ENCODE measurements around the gene ELAVL2. TPM values are rescaled to one million over a fixed set of nuclear protein-coding genes. Genes with fewer than 3 reads are reported as not detected.

ELAVL2 gene
- total RNA-seq, 1 experiment from 2014 or later, result 0.18 TPM

GRCh38 chr9:23740531-23740930, 85.5 kb downstream of the ELAVL2 start:
- intact Hi-C loops (cut with micrococcal nuclease; ENCODE audit: unreplicated experiment), result no loop called here
- no peaks in the 10 kb centered on the region for H3K9me3 Mint-ChIP-seq (ENCODE audit: unreplicated experiment)

GRCh38 chr9:23739753-23740152, 86.3 kb downstream of the ELAVL2 start:
- BruUV-seq (replicated peaks), result no TSS peak

More at GRCh38 chr9:23740531-23740930, 85.5 kb downstream of the ELAVL2 start:
- H3K36me3 Mint-ChIP-seq (ENCODE audit: insufficient read depth, unreplicated experiment), result no peaks in the 10 kb centered on the region
- Histone ChIP-seq H3K4me1 (no peaks in the 10 kb centered on the region), H3K27me3 (replicated peaks; ENCODE audit: control insufficient read depth, insufficient read depth, low read length) (no peaks in the 10 kb centered on the region), H3K9me3 (no peaks in the 10 kb centered on the region), H3K4me3 (ENCODE audit: low read depth, low read length) (no peak overlapping the region), H3K36me3 (ENCODE audit: control insufficient read depth, insufficient read depth, low read length) (no peaks in the 10 kb centered on the region)
- no TSS peak for BruUV-seq (replicated peaks)
- POLR2A ChIA-PET, result no interaction called here
- no peak overlapping the region for H3K27ac Mint-ChIP-seq (ENCODE audit: unreplicated experiment)
- CTCF ChIA-PET, result no interaction called here
- H3K4me1 Mint-ChIP-seq (ENCODE audit: low read depth, unreplicated experiment), result no peaks in the 10 kb centered on the region
- TF ChIP-seq CTCF (IDR thresholded peaks at IDR 0.05; ENCODE audit: insufficient read depth in 1 of 2, low read depth in 1 of 2, low read length in 1 of 2, severe bottlenecking in 1 of 2, unreplicated experiment in 1 of 2), result no peak
- no peaks in the 10 kb centered on the region for H3K27me3 Mint-ChIP-seq (ENCODE audit: insufficient read depth, unreplicated experiment)
- H3K4me3 Mint-ChIP-seq (ENCODE audit: unreplicated experiment), result no peak overlapping the region
- no peak for DNase-seq

GRCh38 chr9:23736293-23736692, 89.7 kb downstream of the ELAVL2 start:
- Mint-ChIP-seq H3K4me1 (ENCODE audit: low read depth, unreplicated experiment) (no peaks in the 10 kb centered on the region), H3K9me3 (ENCODE audit: unreplicated experiment) (no peaks in the 10 kb centered on the region), H3K27me3 (ENCODE audit: insufficient read depth, unreplicated experiment) (no peaks in the 10 kb centered on the region), H3K27ac (ENCODE audit: unreplicated experiment) (no peak overlapping the region), H3K36me3 (ENCODE audit: insufficient read depth, unreplicated experiment) (no peaks in the 10 kb centered on the region), H3K4me3 (ENCODE audit: unreplicated experiment) (no peak overlapping the region)
- no peaks in the 10 kb centered on the region for H3K9me3 ChIP-seq
- no peaks in the 10 kb centered on the region for H3K36me3 ChIP-seq (ENCODE audit: control insufficient read depth, insufficient read depth, low read length)
- intact Hi-C loops (cut with micrococcal nuclease; ENCODE audit: unreplicated experiment), result no loop called here
- no peak for TF ChIP-seq CTCF (IDR thresholded peaks at IDR 0.05; ENCODE audit: insufficient read depth in 1 of 2, low read depth in 1 of 2, low read length in 1 of 2, severe bottlenecking in 1 of 2, unreplicated experiment in 1 of 2)
- BruUV-seq (replicated peaks), result no TSS peak
- no peak overlapping the region for H3K4me3 ChIP-seq (ENCODE audit: low read depth, low read length)
- no peak for DNase-seq
- POLR2A ChIA-PET, result no interaction called here
- no peaks in the 10 kb centered on the region for H3K4me1 ChIP-seq
- H3K27me3 ChIP-seq (replicated peaks; ENCODE audit: control insufficient read depth, insufficient read depth, low read length), result no peaks in the 10 kb centered on the region
- CTCF ChIA-PET, result no interaction called here

More at GRCh38 chr9:23739753-23740152, 86.3 kb downstream of the ELAVL2 start:
- H3K36me3 ChIP-seq (ENCODE audit: control insufficient read depth, insufficient read depth, low read length), result no peaks in the 10 kb centered on the region
- intact Hi-C loops (cut with micrococcal nuclease; ENCODE audit: unreplicated experiment), result no loop called here
- H3K27me3 ChIP-seq (replicated peaks; ENCODE audit: control insufficient read depth, insufficient read depth, low read length), result no peaks in the 10 kb centered on the region
- ChIA-PET POLR2A (no interaction called here), CTCF (no interaction called here)
- no peak for DNase-seq
- TF ChIP-seq CTCF (IDR thresholded peaks at IDR 0.05; ENCODE audit: insufficient read depth in 1 of 2, low read depth in 1 of 2, low read length in 1 of 2, severe bottlenecking in 1 of 2, unreplicated experiment in 1 of 2), result no peak
- Mint-ChIP-seq H3K4me3 (ENCODE audit: unreplicated experiment) (no peak overlapping the region), H3K27me3 (ENCODE audit: insufficient read depth, unreplicated experiment) (no peaks in the 10 kb centered on the region), H3K27ac (ENCODE audit: unreplicated experiment) (no peak overlapping the region), H3K9me3 (ENCODE audit: unreplicated experiment) (no peaks in the 10 kb centered on the region), H3K4me1 (ENCODE audit: low read depth, unreplicated experiment) (no peaks in the 10 kb centered on the region), H3K36me3 (ENCODE audit: insufficient read depth, unreplicated experiment) (no peaks in the 10 kb centered on the region)
- H3K4me1 ChIP-seq, result no peaks in the 10 kb centered on the region
- no peaks in the 10 kb centered on the region for H3K9me3 ChIP-seq
- H3K4me3 ChIP-seq (ENCODE audit: low read depth, low read length), result no peak overlapping the region

All from Caco-2 (cell line).